Thyroid gland (tissue), 4 donors: ENCODE measurements around the gene DPP8.

Experiments used
- CTCF ChIP-seq, 6 experiments: fragments of 200-600 bp in 3 of 6; fragments of 450-650 bp in 3 of 6; sonication (generic) in 3 of 6; IDR thresholded peaks; one replicate each; pipeline ENCODE4 v1.5.1; 2016 to 2019; ENCODE audit warnings: antibody characterized with exemption in 6 of 6, mild to moderate bottlenecking in 2 of 6, inconsistent platforms in 1 of 6, moderate library complexity in 1 of 6
- POLR2A ChIP-seq, 2 donors: fragments of 450-650 bp; IDR thresholded peaks; one replicate each; pipeline ENCODE4 v1.6.1; 2017; ENCODE audit warnings: antibody characterized with exemption in 2 of 2, mild to moderate bottlenecking in 2 of 2, moderate library complexity in 1 of 2

- TF ChIP-seq POLR2A (IDR thresholded peaks at IDR 0.05) (no peak), CTCF (IDR thresholded peaks at IDR 0.05) (no peak)
Observed at GRCh38 chr15:65420975-65421359, 96.5 kb downstream of the DPP8 start.
